K562 (cell line): ENCODE results near the gene ARHGAP9. TPM values are rescaled to one million over a fixed set of nuclear protein-coding genes. Genes with fewer than 3 reads are reported as not detected.

Source experiments
- DMBX1 ChIP-seq: fragments of 250-450 bp; sonication (Bioruptor Pico); IDR thresholded peaks from 2 replicates; pipeline ENCODE4 v1.8.0; 2022; ENCODE audit warnings: inconsistent platforms, mild to moderate bottlenecking, moderate library complexity, borderline replicate concordance
- HIVEP1 ChIP-seq: fragments of 250-450 bp; sonication (Bioruptor Pico); IDR thresholded peaks from 2 replicates; pipeline ENCODE4 v1.4.0; 2020; ENCODE audit warnings: mild to moderate bottlenecking
- MEF2D ChIP-seq: conservative IDR thresholded peaks from 2 replicates; pipeline ENCODE4 v1.6.1; 2016; ENCODE audit warnings: low read depth, missing genetic modification characterization, missing compliant biosample characterization
- NR1H2 ChIP-seq: sonication (generic); formaldehyde crosslinking; IDR thresholded peaks from 2 replicates; pipeline ENCODE4 v1.4.0; 2020; ENCODE audit warnings: mild to moderate bottlenecking, missing genetic modification reagents
- PRMT5 ChIP-seq: sonication (generic); formaldehyde crosslinking; IDR thresholded peaks from 2 replicates; pipeline ENCODE4 v1.5.0; 2020; ENCODE audit warnings: missing genetic modification reagents
- RBM22 ChIP-seq: fragments of 200-400 bp; formaldehyde crosslinking; IDR thresholded peaks from 2 replicates; pipeline ENCODE4 v1.6.1; 2018; ENCODE audit warnings: low read length, low read depth; ENCODE audit not compliant: poor library complexity, severe bottlenecking
- RFX7 ChIP-seq: fragments of 250-450 bp; sonication (Bioruptor Pico); IDR thresholded peaks from 2 replicates; pipeline ENCODE4 v1.5.1; 2021; ENCODE audit warnings: mild to moderate bottlenecking
- STAT5A ChIP-seq: IDR thresholded peaks from 2 replicates; pipeline ENCODE4 v1.6.1; 2012; ENCODE audit warnings: low read length, inconsistent platforms, borderline replicate concordance
- TAF15 ChIP-seq: fragments of 200-400 bp; formaldehyde crosslinking; IDR thresholded peaks from 2 replicates; pipeline ENCODE4 v1.6.1; 2017; ENCODE audit warnings: mild to moderate bottlenecking, low read depth, low read length, moderate library complexity
- THRAP3 ChIP-seq: fragments of 450-650 bp; IDR thresholded peaks from 2 replicates; pipeline ENCODE4 v1.6.1; 2016; ENCODE audit warnings: mild to moderate bottlenecking, inconsistent platforms, borderline replicate concordance
- ZNF232 ChIP-seq: sonication (generic); formaldehyde crosslinking; IDR thresholded peaks from 2 replicates; pipeline ENCODE4 v1.8.0; 2022; ENCODE audit warnings: mild to moderate bottlenecking, missing genetic modification reagents
- ZNF347 ChIP-seq: fragments of 450-650 bp; formaldehyde crosslinking; IDR thresholded peaks from 2 replicates; pipeline ENCODE4 v1.4.0; 2020; ENCODE audit warnings: low read depth, mild to moderate bottlenecking, moderate library complexity
- ZNF431 ChIP-seq: sonication (generic); formaldehyde crosslinking; IDR thresholded peaks from 2 replicates; pipeline ENCODE4 v1.8.0; 2022; ENCODE audit warnings: mild to moderate bottlenecking, missing genetic modification reagents
- ZNF699 ChIP-seq: fragments of 250-450 bp; sonication (Bioruptor Pico); IDR thresholded peaks from 2 replicates; pipeline ENCODE4 v1.8.0; 2021; ENCODE audit warnings: mild to moderate bottlenecking, moderate library complexity; ENCODE audit not compliant: insufficient replicate concordance
- ZNF707 ChIP-seq: fragments of 250-450 bp; sonication (Bioruptor Pico); conservative IDR thresholded peaks from 2 replicates; pipeline ENCODE4 v1.8.0; 2022; ENCODE audit warnings: inconsistent platforms, mild to moderate bottlenecking, moderate library complexity
- ZSCAN32 ChIP-seq: fragments of 450-650 bp; formaldehyde crosslinking; IDR thresholded peaks from 2 replicates; pipeline ENCODE4 v1.4.0; 2020; ENCODE audit warnings: mild to moderate bottlenecking, moderate library complexity
- polyA plus RNA-seq, 8 experiments: library from polyadenylated mRNA; depleted of rRNA in 4 of 8; stranded (reverse) in 5 of 8; unstranded in 3 of 8; fragments of >200 nt; fragmentation: Nextera tagmentation in 2 of 8; fragmentation: Illumina TruSeq in 1 of 8; extraction: Ambion mirVana in 2 of 8; extraction: Trizol in 1 of 8; gene quantifications; 2 replicates each; pipeline versions ENCODE4 v1.2.1 to v1.2.3, GENCODE V29; 2011 to 2014; ENCODE audit warnings: inconsistent platforms in 1 of 8, missing spikeins in 1 of 8
- total RNA-seq, 7 experiments: library from RNA; depleted of rRNA in 6 of 7; stranded (reverse); fragments of >200 nt in 6 of 7; fragmentation: Illumina TruSeq in 2 of 7; extraction: Trizol in 2 of 7; gene quantifications; 2 replicates each; pipeline versions ENCODE4 v1.2.1 to v1.2.3, GENCODE V29; 2011 to 2021; ENCODE audit warnings: low replicate concordance in 1 of 7
- TF ChIP-seq, protein P1 (sequence below): fragments of 250-450 bp; sonication (Bioruptor Pico); IDR thresholded peaks from 2 replicates; pipeline ENCODE4 v1.9.0; 2021; ENCODE audit warnings: mild to moderate bottlenecking, inconsistent platforms
- TF ChIP-seq, protein P2 (sequence below): sonication (generic); formaldehyde crosslinking; IDR thresholded peaks from 2 replicates; pipeline ENCODE4 v1.9.0; 2022; ENCODE audit warnings: mild to moderate bottlenecking, missing genetic modification reagents
- TF ChIP-seq, protein P3 (sequence below): fragments of 250-450 bp; sonication (Bioruptor Pico); IDR thresholded peaks from 2 replicates; pipeline ENCODE4 v1.6.1; 2021; ENCODE audit warnings: mild to moderate bottlenecking
- TF ChIP-seq, protein P4 (sequence below): fragments of 450-650 bp; IDR thresholded peaks from 2 replicates; pipeline ENCODE4 v1.6.1; 2014; ENCODE audit warnings: low read depth, mild to moderate bottlenecking, moderate library complexity, borderline replicate concordance

The ARHGAP9 gene
- total and polyA plus RNA-seq, 9 of the 15 experiments (the other 6 are each of a cell fraction or from before 2014, with no cell fraction given): 1.5 to 10.2 (median 5.1) TPM

DNA sequence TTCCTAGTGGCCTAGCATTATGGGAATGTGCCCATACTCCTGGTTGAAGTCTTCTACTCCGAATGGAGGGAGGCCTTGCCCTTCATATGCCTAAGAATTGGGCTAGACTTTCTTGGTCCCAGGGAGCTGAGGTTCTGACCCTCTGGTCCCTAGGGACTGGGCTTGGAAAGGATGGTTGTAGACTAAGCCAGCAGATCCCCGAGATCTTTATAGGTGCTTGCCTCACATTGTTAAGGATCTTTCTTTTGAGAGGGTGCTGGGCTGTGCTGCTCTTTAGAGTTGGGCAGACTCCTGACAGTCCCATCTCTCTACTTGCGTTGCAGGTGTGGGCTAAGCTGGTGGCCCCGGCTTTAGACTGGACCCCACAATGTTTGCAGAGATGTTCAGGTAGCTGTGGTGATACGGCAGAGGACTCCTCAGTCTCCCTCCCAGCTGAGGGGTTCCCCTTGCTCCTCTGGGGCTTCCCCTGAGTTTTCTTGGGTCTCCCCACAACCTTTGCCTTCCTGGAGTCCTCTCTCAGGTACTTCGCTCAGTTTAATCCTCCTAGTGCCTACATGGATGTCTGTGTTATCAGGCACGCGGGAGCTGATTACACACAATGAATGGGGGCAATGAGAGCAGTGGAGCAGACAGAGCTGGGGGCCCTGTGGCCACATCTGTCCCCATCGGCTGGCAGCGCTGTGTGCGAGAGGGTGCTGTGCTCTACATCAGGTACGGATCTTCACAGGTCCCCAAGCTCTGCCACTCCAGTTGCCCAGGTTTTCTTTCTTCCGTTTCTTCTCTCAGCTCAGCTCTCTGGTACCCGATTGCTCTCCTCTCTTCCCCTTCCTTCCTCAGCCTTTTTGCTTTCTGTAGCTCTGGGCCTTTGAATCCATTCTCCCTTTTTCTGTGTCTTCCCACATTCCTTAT, 44.3 kb upstream of the ARHGAP9 start (continued):
- TF ChIP-seq, protein P1, sequence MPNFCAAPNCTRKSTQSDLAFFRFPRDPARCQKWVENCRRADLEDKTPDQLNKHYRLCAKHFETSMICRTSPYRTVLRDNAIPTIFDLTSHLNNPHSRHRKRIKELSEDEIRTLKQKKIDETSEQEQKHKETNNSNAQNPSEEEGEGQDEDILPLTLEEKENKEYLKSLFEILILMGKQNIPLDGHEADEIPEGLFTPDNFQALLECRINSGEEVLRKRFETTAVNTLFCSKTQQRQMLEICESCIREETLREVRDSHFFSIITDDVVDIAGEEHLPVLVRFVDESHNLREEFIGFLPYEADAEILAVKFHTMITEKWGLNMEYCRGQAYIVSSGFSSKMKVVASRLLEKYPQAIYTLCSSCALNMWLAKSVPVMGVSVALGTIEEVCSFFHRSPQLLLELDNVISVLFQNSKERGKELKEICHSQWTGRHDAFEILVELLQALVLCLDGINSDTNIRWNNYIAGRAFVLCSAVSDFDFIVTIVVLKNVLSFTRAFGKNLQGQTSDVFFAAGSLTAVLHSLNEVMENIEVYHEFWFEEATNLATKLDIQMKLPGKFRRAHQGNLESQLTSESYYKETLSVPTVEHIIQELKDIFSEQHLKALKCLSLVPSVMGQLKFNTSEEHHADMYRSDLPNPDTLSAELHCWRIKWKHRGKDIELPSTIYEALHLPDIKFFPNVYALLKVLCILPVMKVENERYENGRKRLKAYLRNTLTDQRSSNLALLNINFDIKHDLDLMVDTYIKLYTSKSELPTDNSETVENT (CRISPR knock-in tag): no peak
- TF ChIP-seq STAT5A (no peak), ZSCAN32 (CRISPR knock-in tag) (no peak), ZNF232 (CRISPR knock-in tag) (no peak), RFX7 (CRISPR knock-in tag) (no peak), ZNF699 (CRISPR knock-in tag) (no peak), MEF2D (no peak), DMBX1 (CRISPR knock-in tag) (no peak), THRAP3 (no peak), ZNF347 (CRISPR knock-in tag) (no peak), ZNF431 (CRISPR knock-in tag) (no peak), TAF15 (no peak), ZNF707 (no peak), NR1H2 (CRISPR knock-in tag) (no peak), PRMT5 (no peak), HIVEP1 (CRISPR knock-in tag) (no peak), RBM22 (no peak)
- TF ChIP-seq, protein P2, sequence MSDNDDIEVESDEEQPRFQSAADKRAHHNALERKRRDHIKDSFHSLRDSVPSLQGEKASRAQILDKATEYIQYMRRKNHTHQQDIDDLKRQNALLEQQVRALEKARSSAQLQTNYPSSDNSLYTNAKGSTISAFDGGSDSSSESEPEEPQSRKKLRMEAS (CRISPR knock-in tag): 0 out of 2 replicates have a peak, but pooled peaks have one; percentile 9
- TF ChIP-seq, protein P3, sequence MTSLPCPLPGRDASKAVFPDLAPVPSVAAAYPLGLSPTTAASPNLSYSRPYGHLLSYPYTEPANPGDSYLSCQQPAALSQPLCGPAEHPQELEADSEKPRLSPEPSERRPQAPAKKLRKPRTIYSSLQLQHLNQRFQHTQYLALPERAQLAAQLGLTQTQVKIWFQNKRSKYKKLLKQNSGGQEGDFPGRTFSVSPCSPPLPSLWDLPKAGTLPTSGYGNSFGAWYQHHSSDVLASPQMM (CRISPR knock-in tag): no peak
- TF ChIP-seq, protein P4, sequence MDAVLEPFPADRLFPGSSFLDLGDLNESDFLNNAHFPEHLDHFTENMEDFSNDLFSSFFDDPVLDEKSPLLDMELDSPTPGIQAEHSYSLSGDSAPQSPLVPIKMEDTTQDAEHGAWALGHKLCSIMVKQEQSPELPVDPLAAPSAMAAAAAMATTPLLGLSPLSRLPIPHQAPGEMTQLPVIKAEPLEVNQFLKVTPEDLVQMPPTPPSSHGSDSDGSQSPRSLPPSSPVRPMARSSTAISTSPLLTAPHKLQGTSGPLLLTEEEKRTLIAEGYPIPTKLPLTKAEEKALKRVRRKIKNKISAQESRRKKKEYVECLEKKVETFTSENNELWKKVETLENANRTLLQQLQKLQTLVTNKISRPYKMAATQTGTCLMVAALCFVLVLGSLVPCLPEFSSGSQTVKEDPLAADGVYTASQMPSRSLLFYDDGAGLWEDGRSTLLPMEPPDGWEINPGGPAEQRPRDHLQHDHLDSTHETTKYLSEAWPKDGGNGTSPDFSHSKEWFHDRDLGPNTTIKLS: no peak
